GM21447 (cell line): ENCODE data around the gene MAN2C1.
"Not testable (repeated sequence)": the region's sequence is repeated elsewhere in the genome, so short reads cannot be mapped to it uniquely, and the experiment has no call there.

Experiments
- ATAC-seq: cut with Tn5 transposase; IDR thresholded peaks from one replicate; pipeline ENCODE4 v1.9.1; 2021; ENCODE audit not compliant: unreplicated experiment

Gene MAN2C1

GRCh38 chr15:75367913-75368688, at the start of gene MAN2C1:
Gene MAN2C1, minus strand, starts transcription at chr15:75368607. Its CDS starts 24 bp downstream, at chr15:75368583.
- ATAC-seq: peak; percentile 83

GRCh38 chr15:75416584-75416983, 48.2 kb upstream of the MAN2C1 start:
- ATAC-seq: no peak

- ATAC-seq: no peak
Measured at GRCh38 chr15:75410196-75410595, 41.8 kb upstream of the MAN2C1 start.

- ATAC-seq: no peak
Measured at GRCh38 chr15:75407083-75407482, 38.7 kb upstream of the MAN2C1 start.

GRCh38 chr15:75403892-75404291, 35.5 kb upstream of the MAN2C1 start:
- ATAC-seq: no peak

GRCh38 chr15:75397494-75397893, 29.1 kb upstream of the MAN2C1 start:
- no peak for ATAC-seq

- ATAC-seq: no peak
Measured at GRCh38 chr15:75389791-75390382, 21.5 kb upstream of the MAN2C1 start.

GRCh38 chr15:75383986-75384385, 15.6 kb upstream of the MAN2C1 start:
- not testable (repeated sequence) for ATAC-seq

- ATAC-seq: no peak
Measured at GRCh38 chr15:75380773-75381172, 12.4 kb upstream of the MAN2C1 start.

GRCh38 chr15:75371901-75372688, 3.7 kb upstream of the MAN2C1 start:
- ATAC-seq: no peak

- ATAC-seq: no peak
Measured at GRCh38 chr15:75371486-75371885, 3.1 kb upstream of the MAN2C1 start.

GRCh38 chr15:75369897-75370581, 1.6 kb upstream of the MAN2C1 start:
- ATAC-seq: no peak

- peak; percentile 19 for ATAC-seq
Measured at GRCh38 chr15:75368689-75369239, 357 bp upstream of the MAN2C1 start.

- ATAC-seq: no peak
Measured at GRCh38 chr15:75367406-75367912, 948 bp downstream of the MAN2C1 start.

- ATAC-seq: no peak
Measured at GRCh38 chr15:75367006-75367405, 1.4 kb downstream of the MAN2C1 start.

GRCh38 chr15:75366163-75366562, 2.2 kb downstream of the MAN2C1 start:
- ATAC-seq: no peak

GRCh38 chr15:75364881-75365280, 3.5 kb downstream of the MAN2C1 start:
- ATAC-seq: no peak

GRCh38 chr15:75363786-75364185, 4.6 kb downstream of the MAN2C1 start:
- no peak for ATAC-seq

- ATAC-seq: no peak
Measured at GRCh38 chr15:75362642-75363249, 5.7 kb downstream of the MAN2C1 start.

GRCh38 chr15:75361989-75362641, 6.3 kb downstream of the MAN2C1 start:
- ATAC-seq: no peak
